Stimulated activated CD8-positive, alpha-beta memory T cell treated with anti-CD3 and anti-CD28 coated beads, Interleukin-15, amount 100 ng/mL, for 1 hour (primary cell): ENCODE measurements around the gene DMD.
"Not testable (repeated sequence)": the region's sequence is repeated elsewhere in the genome, so short reads cannot be mapped to it uniquely, and the experiment has no call there.

Experiments
- DNase-seq: peaks from one replicate; pipeline ENCODE4 v3.0.0-alpha.2; 2020; ENCODE audit warnings: low read depth

The DMD gene

DNA sequence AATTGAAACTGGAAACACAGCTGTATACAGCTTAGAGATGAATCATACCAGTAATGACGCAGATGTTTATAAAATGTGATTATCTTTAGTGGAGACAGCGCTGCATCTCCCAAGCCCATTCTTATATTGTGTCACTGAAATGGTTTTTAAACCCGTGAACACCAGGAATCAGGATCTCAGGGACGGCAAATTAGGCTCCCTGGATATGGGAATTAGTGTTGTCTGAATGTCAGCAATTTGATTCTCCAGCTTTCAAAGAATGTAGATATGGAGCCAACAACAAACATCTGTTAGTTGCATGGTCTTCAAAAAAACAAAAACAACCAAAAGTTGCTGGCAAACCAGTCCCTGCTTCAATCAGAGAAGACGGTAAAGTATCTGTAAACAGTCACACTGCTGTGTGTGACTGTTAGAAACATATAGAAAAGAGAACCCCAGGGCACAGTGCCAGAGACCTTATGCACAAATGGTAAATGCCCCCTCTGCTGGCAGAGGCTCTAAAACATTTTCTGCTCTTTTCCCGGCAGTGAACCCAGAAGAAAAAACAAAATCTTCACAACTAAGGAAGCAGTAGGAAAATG lies 1787.7 kb downstream of the DMD start:
- no peak for DNase-seq

GRCh38 chrX:31421441-31421840 lies 1789.9 kb downstream of the DMD start:
- no peak for DNase-seq

DNA sequence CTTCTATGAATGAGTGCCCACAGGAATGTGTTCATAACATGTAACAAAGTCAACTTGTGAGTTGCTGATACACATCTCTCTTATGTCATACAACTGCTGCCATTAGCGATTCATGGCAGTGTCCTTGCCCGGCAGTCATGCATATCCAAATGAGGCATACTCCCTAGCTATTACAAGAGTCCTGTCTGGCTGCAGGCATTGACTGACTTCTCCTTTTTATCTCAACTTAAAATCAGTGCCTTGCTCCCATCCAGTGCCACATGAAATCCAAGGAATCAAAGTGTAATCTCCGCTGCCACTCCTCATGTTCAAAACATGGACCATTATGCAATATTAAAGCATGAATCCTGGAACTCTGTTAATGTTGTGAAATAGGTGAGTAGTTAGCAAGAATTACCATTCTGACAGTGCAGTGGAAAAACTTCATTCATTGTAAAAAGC lies 1790.6 kb downstream of the DMD start:
- no peak for DNase-seq

GRCh38 chrX:31420302-31420701 lies 1791.0 kb downstream of the DMD start:
- DNase-seq: no peak

GRCh38 chrX:31397119-31397518 lies 1814.2 kb downstream of the DMD start:
- no peak for DNase-seq

DNA sequence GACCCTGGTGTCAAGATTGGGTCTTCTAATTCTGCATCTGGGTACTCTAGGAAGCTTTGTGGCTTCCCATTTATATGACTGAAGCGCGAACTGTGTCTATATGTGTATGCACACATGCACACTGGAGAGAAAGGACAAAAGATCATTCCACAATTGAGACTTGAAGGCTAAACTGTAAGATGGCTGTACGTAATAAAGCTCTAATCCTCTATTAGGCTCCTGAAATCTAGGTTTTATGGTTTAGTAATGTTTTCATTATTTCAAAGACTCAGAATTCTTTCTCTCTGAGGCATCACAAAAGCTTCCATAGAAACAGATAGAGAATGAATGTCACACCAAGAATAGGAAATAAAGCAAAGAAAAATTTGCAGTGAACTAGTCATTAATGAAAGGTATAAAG lies 1818.8 kb downstream of the DMD start:
- DNase-seq: no peak

DNA sequence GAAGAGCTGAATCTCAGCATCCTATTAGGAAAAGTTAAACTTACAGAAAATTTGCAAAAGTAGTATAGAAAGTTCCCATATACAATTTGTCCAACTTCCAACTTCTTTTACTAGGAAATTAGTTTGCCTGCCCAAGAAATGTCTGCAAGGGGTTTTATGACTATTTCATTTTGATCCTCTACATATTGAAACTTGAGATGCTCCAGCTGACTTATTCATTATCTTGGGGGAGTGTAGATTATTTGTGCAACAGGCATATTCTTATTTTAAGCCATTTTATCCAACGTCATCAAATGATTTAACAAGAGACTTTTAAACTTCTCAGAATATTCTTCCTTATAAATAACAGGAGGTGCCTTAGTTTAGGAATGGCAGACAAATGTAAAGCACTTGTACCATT lies 1822.4 kb downstream of the DMD start:
- no peak for DNase-seq

- no peak for DNase-seq
Observed at GRCh38 chrX:31384471-31384870, 1826.9 kb downstream of the DMD start.

DNA sequence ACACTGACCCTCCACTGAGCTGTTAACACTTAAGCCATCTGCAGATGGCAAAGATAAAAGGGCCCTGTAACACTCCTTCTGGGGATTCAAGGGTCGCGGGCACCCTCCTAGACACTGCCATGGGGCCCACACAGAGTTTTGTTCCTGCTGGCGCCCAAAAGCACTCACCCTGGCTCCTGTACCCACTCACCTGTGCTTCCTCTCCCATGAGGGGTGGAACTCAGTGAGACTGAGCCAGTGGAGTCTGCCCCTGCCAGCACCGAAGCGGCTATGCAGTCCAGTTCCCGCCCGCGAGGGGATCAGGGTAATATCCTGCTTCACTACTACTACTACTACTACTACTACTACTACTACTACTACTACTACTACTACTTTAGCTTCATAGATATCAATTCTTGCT lies 1827.4 kb downstream of the DMD start:
- no peak for DNase-seq

GRCh38 chrX:31378973-31379372 lies 1832.4 kb downstream of the DMD start:
- not testable (repeated sequence) for DNase-seq

- DNase-seq: not testable (repeated sequence)
Observed at GRCh38 chrX:31377821-31378220, 1833.5 kb downstream of the DMD start.

GRCh38 chrX:31376408-31377022 lies 1834.8 kb downstream of the DMD start:
- no peak for DNase-seq

DNA sequence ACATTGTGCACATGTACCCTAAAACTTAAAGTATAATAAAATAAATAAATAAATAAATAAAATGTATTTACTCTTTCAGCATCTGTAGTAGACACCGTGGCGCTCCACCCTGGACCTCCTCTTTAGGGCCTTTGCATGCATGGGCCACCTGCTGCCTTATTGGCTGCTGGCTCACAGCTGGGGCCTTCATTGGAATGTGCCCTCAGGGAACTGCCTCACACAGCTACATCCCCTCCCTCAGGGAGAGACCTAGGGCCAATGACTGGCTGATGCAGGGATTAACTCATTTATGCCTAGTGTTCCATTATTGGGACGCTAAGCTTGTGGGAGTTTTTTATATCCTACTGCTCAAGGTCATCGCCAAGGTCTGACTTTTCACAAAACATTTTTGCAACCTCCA lies 1836.6 kb downstream of the DMD start:
- no peak for DNase-seq

DNA sequence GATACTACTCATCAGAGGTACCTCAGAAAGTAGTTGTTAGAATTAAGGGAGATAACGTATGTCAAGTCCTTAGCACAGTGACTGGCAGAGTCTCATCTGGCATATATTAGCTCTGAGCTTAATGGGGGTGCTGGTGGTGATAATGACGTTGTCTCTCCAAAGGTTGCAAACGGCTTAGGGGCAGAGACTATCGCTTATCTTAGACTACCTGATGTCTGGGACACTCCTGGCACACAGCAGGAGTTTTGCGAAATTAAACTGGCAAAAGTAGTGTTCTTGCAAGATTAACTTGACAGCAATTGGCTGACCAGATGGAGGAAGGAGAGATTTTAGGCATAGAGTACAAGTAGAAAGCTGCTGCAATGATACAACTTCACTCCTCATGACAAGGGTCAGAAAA lies 1839.4 kb downstream of the DMD start:
- no peak for DNase-seq

- no peak for DNase-seq
Observed at GRCh38 chrX:31367816-31368215, 1843.5 kb downstream of the DMD start.

DNA sequence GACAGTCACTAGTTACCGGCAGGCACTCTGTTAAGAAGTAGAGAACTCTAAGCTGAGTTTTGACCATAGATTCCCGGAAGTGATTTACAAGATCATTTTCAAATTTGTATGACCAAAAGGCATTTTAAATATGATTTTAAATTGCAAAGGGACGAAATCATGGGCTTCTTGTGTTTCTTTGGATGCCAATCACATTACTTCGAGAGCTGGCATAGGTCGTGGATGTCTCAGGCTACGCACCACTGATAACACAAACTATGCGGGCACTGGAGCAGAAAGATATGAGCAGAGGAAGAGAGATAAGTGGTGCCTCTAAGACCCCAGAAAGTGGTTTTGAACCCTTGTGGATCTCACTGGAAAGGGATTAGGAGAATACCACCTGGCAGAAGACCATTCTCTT lies 1845.3 kb downstream of the DMD start:
- DNase-seq: no peak

DNA sequence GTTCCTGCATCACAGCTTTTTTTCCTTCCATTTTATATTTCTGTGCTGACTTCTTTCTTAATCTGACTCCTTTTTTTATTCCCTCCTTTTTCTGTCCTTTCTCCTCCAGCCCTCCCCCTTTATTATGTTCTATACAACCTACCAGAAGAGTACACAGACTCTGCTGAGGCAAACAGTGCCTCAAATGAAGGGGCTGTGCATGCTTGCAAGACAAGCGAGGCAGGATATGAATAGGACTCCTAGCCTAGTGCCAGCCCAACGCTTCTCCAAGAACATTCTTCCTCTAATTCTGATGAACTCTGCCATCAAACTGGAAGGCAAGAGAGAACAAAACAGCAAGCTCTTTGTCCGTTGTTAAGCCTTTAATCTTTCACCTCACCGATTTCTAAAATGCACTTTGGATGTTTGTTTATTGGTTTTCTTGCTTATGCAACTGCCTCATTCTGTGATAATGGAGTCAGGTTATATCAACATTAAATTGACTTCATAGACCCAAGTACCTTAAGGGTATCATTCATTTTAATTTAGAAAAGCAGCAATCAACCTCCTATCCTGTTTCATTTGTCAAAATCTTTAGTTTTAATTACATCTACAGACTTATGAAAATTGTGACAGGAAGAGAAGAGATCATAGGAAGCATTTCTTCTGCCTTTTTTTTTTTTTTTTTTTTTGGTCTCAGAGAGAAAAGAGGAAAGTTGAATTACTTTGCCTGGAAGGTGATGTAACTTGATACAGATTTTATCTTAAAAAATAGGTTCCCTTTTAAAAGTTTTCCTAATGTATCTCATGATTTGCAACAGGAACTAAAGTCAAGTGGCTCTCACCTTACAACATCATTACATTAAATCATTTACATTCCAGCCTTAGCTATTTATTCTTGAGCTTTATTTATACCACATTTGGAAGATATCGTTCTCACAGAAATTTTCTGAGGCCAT lies 1854.8 kb downstream of the DMD start:
- DNase-seq: no peak

GRCh38 chrX:31355206-31355955 lies 1856.0 kb downstream of the DMD start:
- no peak for DNase-seq

DNA sequence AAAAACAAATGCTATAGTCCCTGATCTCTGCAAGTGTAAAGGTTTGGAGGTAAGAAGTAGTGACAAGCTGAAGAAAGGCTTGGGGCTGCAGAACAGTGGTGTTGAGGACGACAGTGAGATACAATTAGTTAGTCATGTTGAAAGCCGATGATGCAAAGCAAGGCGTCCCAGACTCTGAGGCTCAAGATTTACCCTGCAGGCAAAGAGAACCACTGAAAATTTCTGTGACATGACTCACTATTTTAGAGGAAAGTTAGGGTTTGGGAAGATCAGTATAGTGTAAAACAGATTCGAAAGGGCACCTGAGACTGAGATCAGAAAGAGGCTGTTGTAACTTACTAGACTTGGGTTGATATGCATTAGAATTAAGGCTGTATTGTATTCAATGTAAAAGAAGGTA lies 1858.3 kb downstream of the DMD start:
- no peak for DNase-seq

- no peak for DNase-seq
Observed at GRCh38 chrX:31350808-31351074, 1860.6 kb downstream of the DMD start.

DNA sequence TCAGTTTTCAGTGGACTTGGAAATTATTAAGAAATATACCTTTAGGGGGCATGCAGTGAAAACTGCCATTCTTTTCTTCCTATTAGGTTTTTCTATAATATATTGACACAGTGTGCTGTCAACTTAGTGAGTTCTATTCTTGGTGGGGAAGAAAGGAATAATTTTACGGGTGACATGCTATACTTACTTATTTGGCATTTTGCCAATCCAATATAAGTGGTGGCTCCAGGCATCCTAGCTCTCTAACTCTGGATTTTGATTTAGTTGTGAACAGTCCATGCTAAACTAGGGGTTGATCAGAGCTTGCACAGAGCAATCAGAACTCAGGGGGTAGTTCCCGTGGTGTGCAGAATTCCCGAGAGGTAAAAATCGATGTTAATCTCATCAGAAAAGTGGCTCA lies 1861.8 kb downstream of the DMD start:
- no peak for DNase-seq

GRCh38 chrX:31340587-31340986 lies 1870.8 kb downstream of the DMD start:
- DNase-seq: no peak

DNA sequence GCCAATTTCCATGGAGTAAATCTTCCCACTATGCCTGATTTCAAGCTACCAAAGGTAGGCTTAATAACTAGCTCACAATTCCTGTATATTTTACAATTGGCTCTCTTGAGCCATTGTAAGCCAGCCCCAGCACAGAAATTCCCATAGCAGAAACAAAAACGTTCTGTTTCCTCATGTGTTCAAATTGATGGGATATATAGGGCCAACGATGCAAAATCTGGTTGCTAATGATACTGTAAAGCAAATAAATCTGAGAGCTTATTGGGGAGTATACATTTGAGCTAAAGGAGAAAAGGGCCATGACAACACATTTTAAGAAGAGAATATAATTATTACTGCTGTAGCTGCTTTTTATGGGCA lies 1872.4 kb downstream of the DMD start:
- no peak for DNase-seq
